ENCODE data around the gene SMYD3. TPM values are rescaled to one million over a fixed set of nuclear protein-coding genes. Genes with fewer than 3 reads are reported as not detected.

Gene SMYD3
- total and polyA plus RNA-seq, 4 donors: 10.5 to 40.1 (median 32.5) TPM

DNA sequence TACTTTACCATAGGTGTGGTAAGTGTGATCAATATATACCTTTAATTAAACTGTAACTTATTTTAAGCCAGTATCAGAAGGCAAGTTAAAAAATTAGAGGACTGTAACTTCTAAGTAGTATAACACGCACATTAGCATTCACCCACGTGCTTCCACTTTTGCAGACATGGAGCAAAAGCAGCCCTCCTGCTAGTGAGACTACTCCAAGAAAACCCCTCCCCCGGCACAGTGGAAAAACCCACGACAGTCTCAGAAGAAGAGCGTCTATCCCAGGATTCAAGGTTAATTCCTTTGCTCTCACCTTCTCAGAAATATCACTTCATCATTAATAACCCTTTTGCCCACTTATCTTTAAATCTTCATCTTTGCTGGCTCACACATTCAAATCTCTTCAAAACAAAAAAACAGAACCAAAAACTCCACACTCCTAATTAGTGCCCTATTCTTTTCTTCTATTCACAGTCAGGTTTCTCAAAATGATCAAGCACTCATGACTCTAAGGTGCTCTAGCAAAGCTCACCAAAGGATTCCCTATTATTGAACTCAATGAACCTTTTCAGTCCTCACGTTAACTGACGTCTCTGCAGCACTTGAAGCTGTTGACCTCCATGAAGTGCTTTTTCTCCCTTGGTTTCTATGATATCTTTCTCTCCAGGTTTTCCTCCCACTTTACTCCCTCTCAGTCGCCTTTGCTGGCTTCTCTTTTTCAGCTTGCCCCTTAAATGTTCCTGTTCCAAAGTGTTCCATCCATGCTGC, 213.5 kb downstream of the SMYD3 start:
- Histone ChIP-seq H3K27me3 (ENCODE audit: control insufficient read depth in 3 of 3, insufficient read depth in 3 of 3, low read length in 2 of 3) (no peaks in the 10 kb centered on the region), H3K9me3 (ENCODE audit: control insufficient read depth in 4 of 4, insufficient read depth in 3 of 4, low read length in 3 of 4) (no peaks in the 10 kb centered on the region), H3K4me3 (no peak overlapping the region), H3K4me1 (ENCODE audit: control insufficient read depth in 5 of 5, insufficient read depth in 5 of 5, low read length in 5 of 5) (peaks cover 0 to 8% (median 0%) of the 10 kb centered on the region in 5 donors), H3K27ac (ENCODE audit: low read depth in 1 of 2, low read length in 1 of 2) (no peak overlapping the region), H3K9ac (ENCODE audit: insufficient read depth in 1 of 2, low read length in 2 of 2) (no peak overlapping the region), H3K36me3 (ENCODE audit: control insufficient read depth in 4 of 4, insufficient read depth in 4 of 4, low read length in 4 of 4) (no peaks in the 10 kb centered on the region)
- DNase-seq: no peak
- TF ChIP-seq, protein P1, sequence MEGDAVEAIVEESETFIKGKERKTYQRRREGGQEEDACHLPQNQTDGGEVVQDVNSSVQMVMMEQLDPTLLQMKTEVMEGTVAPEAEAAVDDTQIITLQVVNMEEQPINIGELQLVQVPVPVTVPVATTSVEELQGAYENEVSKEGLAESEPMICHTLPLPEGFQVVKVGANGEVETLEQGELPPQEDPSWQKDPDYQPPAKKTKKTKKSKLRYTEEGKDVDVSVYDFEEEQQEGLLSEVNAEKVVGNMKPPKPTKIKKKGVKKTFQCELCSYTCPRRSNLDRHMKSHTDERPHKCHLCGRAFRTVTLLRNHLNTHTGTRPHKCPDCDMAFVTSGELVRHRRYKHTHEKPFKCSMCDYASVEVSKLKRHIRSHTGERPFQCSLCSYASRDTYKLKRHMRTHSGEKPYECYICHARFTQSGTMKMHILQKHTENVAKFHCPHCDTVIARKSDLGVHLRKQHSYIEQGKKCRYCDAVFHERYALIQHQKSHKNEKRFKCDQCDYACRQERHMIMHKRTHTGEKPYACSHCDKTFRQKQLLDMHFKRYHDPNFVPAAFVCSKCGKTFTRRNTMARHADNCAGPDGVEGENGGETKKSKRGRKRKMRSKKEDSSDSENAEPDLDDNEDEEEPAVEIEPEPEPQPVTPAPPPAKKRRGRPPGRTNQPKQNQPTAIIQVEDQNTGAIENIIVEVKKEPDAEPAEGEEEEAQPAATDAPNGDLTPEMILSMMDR (IDR thresholded peaks at IDR 0.05; ENCODE audit: control extremely low read depth, extremely low read depth): no peak
- 85 to 90% methylated on average over 8 of the region's 8 CpGs for WGBS, 2 donors
- no peak for ATAC-seq (ENCODE audit: insufficient read depth, low FRiP score)

DNA sequence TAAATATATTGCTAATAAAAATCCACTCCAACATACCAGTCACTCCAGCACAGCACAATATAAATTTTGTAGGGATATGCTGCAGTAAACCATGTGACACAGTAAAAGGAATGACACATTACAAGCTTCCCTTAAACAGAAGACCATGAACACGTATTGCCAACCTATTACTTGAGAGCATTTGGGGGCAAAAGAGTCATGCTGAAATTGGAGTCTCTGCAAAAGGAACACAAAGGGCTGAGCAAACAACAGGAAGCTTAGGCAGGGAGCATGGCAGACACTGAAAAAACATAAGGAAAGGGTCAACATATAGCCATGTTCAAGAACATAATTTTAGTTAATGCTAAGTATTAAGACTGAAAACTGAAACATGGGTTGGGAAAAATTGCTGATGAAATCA, 214.5 kb downstream of the SMYD3 start:
- TF ChIP-seq, protein P1 (IDR thresholded peaks at IDR 0.05; ENCODE audit: control extremely low read depth, extremely low read depth): no peak
- no peaks in the 10 kb centered on the region for H3K9me3 ChIP-seq (ENCODE audit: control insufficient read depth in 4 of 4, insufficient read depth in 3 of 4, low read length in 3 of 4)
- 86 to 90% methylated on average over 1 of the region's 1 CpG for WGBS, 2 donors
- ATAC-seq (ENCODE audit: insufficient read depth, low FRiP score) (no peak), DNase-seq (no peak)
- H3K9ac ChIP-seq (ENCODE audit: insufficient read depth in 1 of 2, low read length in 2 of 2): no peak overlapping the region
- peaks cover 0 to 8% (median 0%) of the 10 kb centered on the region in 5 donors for H3K4me1 ChIP-seq (ENCODE audit: control insufficient read depth in 5 of 5, insufficient read depth in 5 of 5, low read length in 5 of 5)
- no peaks in the 10 kb centered on the region for H3K36me3 ChIP-seq (ENCODE audit: control insufficient read depth in 4 of 4, insufficient read depth in 4 of 4, low read length in 4 of 4)
- H3K4me3 ChIP-seq: no peak overlapping the region
- H3K27ac ChIP-seq (ENCODE audit: low read depth in 1 of 2, low read length in 1 of 2): no peak overlapping the region
- H3K27me3 ChIP-seq (ENCODE audit: control insufficient read depth in 3 of 3, insufficient read depth in 3 of 3, low read length in 2 of 3): no peaks in the 10 kb centered on the region

DNA sequence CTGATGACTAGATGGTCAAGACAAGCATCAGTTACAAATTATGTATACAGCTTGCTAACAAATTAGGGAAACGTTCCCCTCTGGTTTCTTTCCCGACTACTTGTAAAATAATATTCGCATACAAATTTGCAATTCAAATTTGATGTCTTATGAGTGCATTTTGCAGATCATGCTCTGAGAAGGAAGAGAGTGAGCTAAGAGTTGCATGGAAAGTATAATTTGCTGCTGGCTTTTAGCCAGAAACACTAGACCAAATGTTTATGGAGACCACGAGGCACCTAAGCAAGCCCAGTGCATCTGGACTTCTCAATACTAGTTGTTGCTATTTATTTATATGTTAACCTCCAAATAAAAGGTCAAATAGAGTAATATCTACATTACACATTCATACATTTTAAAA, 216.0 kb downstream of the SMYD3 start:
- H3K27me3 ChIP-seq (ENCODE audit: control insufficient read depth in 3 of 3, insufficient read depth in 3 of 3, low read length in 2 of 3): no peaks in the 10 kb centered on the region
- no peak overlapping the region for H3K9ac ChIP-seq (ENCODE audit: insufficient read depth in 1 of 2, low read length in 2 of 2)
- H3K36me3 ChIP-seq (ENCODE audit: control insufficient read depth in 4 of 4, insufficient read depth in 4 of 4, low read length in 4 of 4): no peaks in the 10 kb centered on the region
- H3K4me1 ChIP-seq (ENCODE audit: control insufficient read depth in 5 of 5, insufficient read depth in 5 of 5, low read length in 5 of 5): peaks cover 0 to 7% (median 0%) of the 10 kb centered on the region in 5 donors
- H3K9me3 ChIP-seq (ENCODE audit: control insufficient read depth in 4 of 4, insufficient read depth in 3 of 4, low read length in 3 of 4): no peaks in the 10 kb centered on the region
- H3K27ac ChIP-seq (ENCODE audit: low read depth in 1 of 2, low read length in 1 of 2): no peak overlapping the region
- ATAC-seq (ENCODE audit: insufficient read depth, low FRiP score): no peak
- 79 to 84% methylated on average over 4 of the region's 4 CpGs for WGBS, 2 donors
- peak in 2 of 3 donors; percentile 49 to 59 for DNase-seq
- H3K4me3 ChIP-seq: no peak overlapping the region
- TF ChIP-seq, protein P1 (IDR thresholded peaks at IDR 0.05; ENCODE audit: control extremely low read depth, extremely low read depth): no peak
